A673 (cell line): Measurements from ENCODE around the gene REXO1. TPM values are rescaled to one million over a fixed set of nuclear protein-coding genes. Genes with fewer than 3 reads are reported as not detected.

Experiments used
- BruUV-seq: library from RNA; stranded (reverse); fragments of 400-500 nt; replicated peaks from 2 replicates; lab custom pipeline; 2021; lab: Mats Ljungman, UMichigan
- CTCF ChIA-PET: fragments of 300-600 bp; sonication (Branson Sonifier 250); formaldehyde crosslinking; loops from one replicate; lab custom pipeline; 2022; ENCODE audit warnings: antibody characterized with exemption; lab: Charles Lee
- POLR2A ChIA-PET: fragments of 300-600 bp; sonication (Branson Sonifier 250); formaldehyde crosslinking; loops from one replicate; lab custom pipeline; 2022; ENCODE audit warnings: antibody characterized with exemption; ENCODE audit not compliant: low non-redundant PET; lab: Charles Lee
- DNase-seq: peaks from one replicate; pipeline ENCODE4 v3.0.0-alpha.2; 2015; ENCODE audit warnings: low spot score
- H3K27ac ChIP-seq: fragments of 200-600 bp; sonication (generic); 2 replicates; pipeline ENCODE4 v1.5.1; 2016; ENCODE audit warnings: mixed run types, low read depth, mild to moderate bottlenecking, mixed read lengths, antibody characterized with exemption, low read length; ENCODE audit not compliant: poor library complexity, severe bottlenecking
- H3K27me3 ChIP-seq: fragments of 200-600 bp; sonication (generic); replicated peaks from 2 replicates; pipeline ENCODE4 v1.6.1; 2017; ENCODE audit warnings: mixed run types, low read depth, mild to moderate bottlenecking, mixed read lengths, antibody characterized with exemption, low read length; ENCODE audit not compliant: insufficient read depth, poor library complexity
- H3K36me3 ChIP-seq: fragments of 200-600 bp; sonication (generic); 2 replicates; pipeline ENCODE4 v1.6.1; 2016; ENCODE audit warnings: mixed run types, mild to moderate bottlenecking, mixed read lengths, antibody characterized with exemption, low read length; ENCODE audit not compliant: insufficient read depth, poor library complexity, severe bottlenecking
- H3K4me1 ChIP-seq: fragments of 200-600 bp; sonication (generic); 2 replicates; pipeline ENCODE4 v1.6.1; 2017; ENCODE audit warnings: mixed run types, mild to moderate bottlenecking, mixed read lengths, antibody characterized with exemption, low read length; ENCODE audit not compliant: insufficient read depth, poor library complexity, severe bottlenecking
- H3K4me3 ChIP-seq: fragments of 200-600 bp; sonication (generic); 2 replicates; pipeline ENCODE4 v1.5.1; 2016; ENCODE audit warnings: low read depth, mixed run types, mild to moderate bottlenecking, mixed read lengths, low read length; ENCODE audit not compliant: poor library complexity, severe bottlenecking
- H3K9me3 ChIP-seq: fragments of 200-600 bp; sonication (generic); 2 replicates; pipeline ENCODE4 v1.6.1; 2016; ENCODE audit warnings: mixed run types, low read depth, mild to moderate bottlenecking, mixed read lengths, antibody characterized with exemption, low read length; ENCODE audit not compliant: poor library complexity, severe bottlenecking
- CTCF ChIP-seq: fragments of 300-800, 200-600 bp; sonication (generic); conservative IDR thresholded peaks from 2 replicates; pipeline ENCODE4 v1.5.1; 2017; ENCODE audit warnings: low read depth, mild to moderate bottlenecking, antibody characterized with exemption, low read length, moderate library complexity, mixed read lengths
- EZH2 ChIP-seq: fragments of 200-600 bp; sonication (generic); IDR thresholded peaks from 2 replicates; pipeline ENCODE4 v1.6.1; 2017; ENCODE audit warnings: borderline replicate concordance, low read depth, mild to moderate bottlenecking, mixed read lengths, antibody characterized with exemption, low read length; ENCODE audit not compliant: poor library complexity, severe bottlenecking
- intact Hi-C: fragments of 100-400 bp; cut with micrococcal nuclease; formaldehyde crosslinking; loops from one replicate; pipeline ENCODE4 v1.10.0; 2022; ENCODE audit not compliant: unreplicated experiment
- total RNA-seq: library from RNA; stranded (reverse); gene quantifications from 2 replicates; pipeline ENCODE4 v1.2.3, GENCODE V29; 2021

REXO1 gene
- total RNA-seq, 1 experiment from 2014 or later = 53.0 TPM

DNA sequence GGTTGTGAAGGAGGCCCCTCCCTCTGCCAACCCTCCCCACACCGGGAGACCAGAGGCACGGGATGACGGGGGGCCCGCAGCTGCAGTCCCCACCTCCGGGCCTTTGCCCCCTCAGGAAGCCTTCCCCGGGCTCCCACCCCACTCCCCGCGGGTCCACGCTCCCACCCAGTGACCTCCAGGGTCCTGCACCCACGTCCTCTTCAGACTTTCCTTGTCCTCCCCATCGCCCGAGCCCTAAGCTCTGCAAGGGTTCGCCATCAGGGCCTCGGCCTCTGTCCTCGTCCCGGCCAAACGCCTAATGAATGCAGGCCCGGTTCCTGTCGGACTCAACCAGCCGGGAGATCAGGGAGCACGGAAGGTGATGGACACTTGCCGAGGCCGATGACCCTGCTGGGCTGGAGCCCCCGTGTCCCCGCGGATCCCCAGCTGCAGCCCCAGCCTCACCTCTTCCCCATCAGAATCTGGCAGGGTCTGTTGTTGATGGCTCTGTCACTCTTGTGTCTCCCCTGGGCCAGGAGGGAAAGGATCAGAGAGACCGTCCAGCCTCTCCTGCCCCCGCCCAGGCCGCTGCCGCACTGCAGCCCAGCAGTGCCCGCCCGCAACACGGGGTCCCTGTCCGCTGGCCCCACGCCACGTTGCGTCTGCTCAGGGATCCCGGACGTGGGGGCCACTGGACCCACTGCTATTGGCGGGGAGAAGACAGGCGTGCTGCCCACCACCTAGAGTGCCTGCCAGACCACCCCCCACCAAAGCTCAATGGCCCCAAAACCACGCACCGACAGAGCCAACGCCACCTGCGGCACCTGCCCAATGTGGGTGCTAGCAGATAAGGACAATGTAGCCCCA is 41.9 kb downstream of the REXO1 start:
- no peak for DNase-seq
- TF ChIP-seq EZH2 (no peak), CTCF (no peak)
- intact Hi-C loops = no loop called here
- BruUV-seq = no TSS peak
- peaks cover under 1% of the 10 kb centered on the region for H3K4me1 ChIP-seq
- H3K4me3 ChIP-seq = no peak overlapping the region
- H3K36me3 ChIP-seq = no peaks in the 10 kb centered on the region
- H3K27me3 ChIP-seq = no peaks in the 10 kb centered on the region
- ChIA-PET POLR2A (no interaction called here), CTCF (no interaction called here)
- no peak overlapping the region for H3K27ac ChIP-seq
- no peaks in the 10 kb centered on the region for H3K9me3 ChIP-seq

- BruUV-seq = no TSS peak
- H3K27ac ChIP-seq = no peak overlapping the region
- intact Hi-C loops = no loop called here
- no peak for DNase-seq
- ChIA-PET POLR2A (no interaction called here), CTCF (no interaction called here)
- no peak overlapping the region for H3K4me3 ChIP-seq
- TF ChIP-seq CTCF (no peak), EZH2 (no peak)
- no peaks in the 10 kb centered on the region for H3K4me1 ChIP-seq
- H3K27me3 ChIP-seq = no peaks in the 10 kb centered on the region
- H3K9me3 ChIP-seq = no peaks in the 10 kb centered on the region
- H3K36me3 ChIP-seq = no peaks in the 10 kb centered on the region
Observed at GRCh38 chr19:1805401-1806183, 42.7 kb downstream of the REXO1 start.

DNA sequence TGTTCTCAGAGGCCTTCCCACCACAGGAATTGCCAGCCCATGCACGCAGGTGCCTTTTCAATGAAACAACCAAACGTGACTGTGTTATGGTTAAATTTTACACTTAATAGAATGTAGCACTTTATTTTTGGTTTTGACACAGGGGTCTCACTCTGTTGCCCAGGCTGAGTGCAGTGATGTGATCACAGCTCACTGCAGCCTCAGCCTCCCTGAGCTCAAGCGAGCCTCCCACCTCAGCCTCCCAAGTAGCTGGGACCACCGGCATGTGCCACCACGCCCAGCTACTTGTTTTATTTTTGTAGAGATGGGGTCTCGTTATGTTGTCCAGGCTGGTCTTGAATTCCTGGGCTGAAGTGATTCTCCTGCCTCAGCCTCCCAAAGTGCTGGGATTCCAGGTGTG is 43.4 kb downstream of the REXO1 start:
- intact Hi-C loops = no loop called here
- no peak for TF ChIP-seq CTCF
- H3K36me3 ChIP-seq = no peaks in the 10 kb centered on the region
- no peaks in the 10 kb centered on the region for H3K27me3 ChIP-seq
- H3K4me1 ChIP-seq = no peaks in the 10 kb centered on the region
- H3K9me3 ChIP-seq = no peaks in the 10 kb centered on the region
- no TSS peak for BruUV-seq
- no peak overlapping the region for H3K27ac ChIP-seq
- POLR2A ChIA-PET = no interaction called here
- CTCF ChIA-PET = interaction anchor here (0.6 kb wide), 1 partner anchor 20 kb away, joined by 4 read pairs; no protein-coding TSS in a partner anchor
- DNase-seq = no peak
- no peak overlapping the region for H3K4me3 ChIP-seq
